ENCODE measurements around the gene SCOC.
"Not testable (repeated sequence)": the region's sequence is repeated elsewhere in the genome, so short reads cannot be mapped to it uniquely, and the experiment has no call there.

SCOC gene

DNA sequence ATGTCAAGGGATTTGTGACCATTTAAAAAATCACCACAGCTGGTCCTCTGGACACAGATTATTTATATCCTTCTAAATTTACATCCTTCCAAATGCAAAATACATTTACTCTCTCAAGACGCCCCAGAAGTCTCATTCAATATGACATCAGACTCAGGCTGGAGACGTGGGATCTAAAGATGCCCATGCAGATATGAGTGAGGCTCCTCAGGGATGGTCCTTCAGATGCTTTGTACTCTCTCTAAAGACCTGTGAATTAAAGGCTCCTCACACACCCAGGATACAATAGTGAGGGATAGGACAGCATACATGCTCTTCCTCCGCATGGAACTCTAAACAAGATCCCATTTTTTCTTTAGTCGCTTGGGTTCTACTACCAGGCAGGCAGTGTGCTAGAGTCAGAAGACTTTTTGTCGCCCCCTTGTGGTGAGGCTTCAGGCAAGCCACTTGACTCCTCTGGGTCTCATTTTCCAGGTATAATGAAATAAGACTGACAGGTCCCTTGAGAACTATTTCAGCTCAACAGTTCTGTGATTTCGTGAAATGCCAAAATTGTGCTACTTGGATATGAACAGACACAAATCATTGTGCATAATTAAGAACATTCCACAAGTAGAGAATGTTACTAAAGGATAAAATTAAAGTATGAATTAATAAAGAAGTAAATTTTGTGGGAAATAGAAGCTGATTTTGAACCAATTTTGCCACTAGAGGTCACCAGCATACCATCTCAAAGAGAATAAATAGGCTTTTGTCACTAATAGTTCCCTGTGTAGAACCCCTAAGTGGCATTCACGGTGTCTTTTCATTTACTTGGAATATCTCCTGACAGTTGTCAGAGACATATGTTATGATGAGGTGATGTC, 13.7 kb upstream of the SCOC start:
- DNase-seq (ENCODE audit: extremely low read depth in 1 of 2, low read depth in 1 of 2) = peak; percentile 21 to 63

GRCh38 chr4:140361099-140361498, 12.3 kb upstream of the SCOC start:
- DNase-seq (ENCODE audit: extremely low read depth in 1 of 2, low read depth in 1 of 2) = no peak

DNA sequence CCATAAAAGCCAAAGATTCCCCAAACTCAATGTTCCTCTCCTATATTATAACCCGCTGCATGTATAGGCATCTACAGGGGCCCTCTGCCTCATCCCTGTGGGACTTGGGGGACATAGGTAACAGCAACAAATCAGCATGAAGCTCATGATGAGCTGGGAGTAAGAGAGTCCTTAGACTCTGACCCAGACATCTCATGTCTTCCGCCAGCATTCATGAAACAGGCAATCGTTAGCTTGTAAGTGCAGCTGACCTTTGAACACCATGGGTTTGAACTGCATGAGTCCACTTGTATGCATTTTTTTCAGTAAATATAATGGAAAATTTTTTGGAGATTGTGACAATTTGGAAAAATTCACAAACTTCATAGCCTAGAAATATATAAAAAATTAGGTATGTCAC, 10.4 kb upstream of the SCOC start:
- no peak for DNase-seq (ENCODE audit: extremely low read depth in 1 of 2, low read depth in 1 of 2)

- DNase-seq (ENCODE audit: extremely low read depth in 1 of 2, low read depth in 1 of 2) = no peak
These were observed 9.9 kb upstream of the SCOC start for GRCh38 chr4:140363558-140363957.

DNA sequence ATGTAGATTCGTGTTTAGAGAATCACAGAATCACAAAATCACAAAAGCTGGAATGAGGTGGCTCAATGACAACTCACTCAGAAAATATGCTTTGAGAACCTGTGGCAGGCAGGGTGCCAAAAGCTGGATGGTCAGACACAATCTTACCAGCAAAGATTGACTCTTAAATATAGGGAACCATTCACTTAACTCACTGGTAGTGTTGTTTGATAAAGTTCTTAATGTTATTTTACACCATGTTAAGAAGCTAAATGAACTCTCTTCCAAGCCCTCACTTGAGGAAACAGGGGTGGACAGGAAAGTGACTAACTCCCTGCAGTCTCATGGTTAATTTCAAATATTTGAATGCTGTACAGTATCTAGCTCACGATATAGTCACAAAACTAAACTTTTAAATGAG, 5.7 kb upstream of the SCOC start:
- DNase-seq (ENCODE audit: extremely low read depth in 1 of 2, low read depth in 1 of 2) = no peak

DNA sequence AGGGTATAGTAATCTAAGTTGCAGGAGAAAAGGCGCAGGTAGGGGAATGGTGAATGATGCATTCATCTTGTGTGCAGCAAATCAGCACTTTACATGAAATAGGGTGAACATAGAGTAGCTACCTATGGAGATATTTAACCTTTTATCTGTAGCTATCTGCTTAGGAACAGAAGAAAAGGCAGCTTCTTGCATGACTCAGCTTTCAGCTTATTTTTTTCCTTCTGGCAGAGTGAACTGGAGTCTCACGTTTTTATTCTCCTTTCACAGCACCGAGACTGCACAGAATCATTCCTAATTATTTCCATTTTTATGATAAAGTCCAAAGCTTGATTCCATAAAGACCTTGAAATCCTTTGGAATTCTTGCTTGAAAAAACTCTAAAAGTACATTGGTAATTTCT, 4.8 kb upstream of the SCOC start:
- DNase-seq (ENCODE audit: extremely low read depth in 1 of 2, low read depth in 1 of 2) = no peak

- DNase-seq (ENCODE audit: extremely low read depth in 1 of 2, low read depth in 1 of 2) = peak in 1 of 2 donors; percentile 13
These were observed 607 bp upstream of the SCOC start for GRCh38 chr4:140372751-140373327.

GRCh38 chr4:140374130-140374477, 658 bp downstream of the SCOC start:
- DNase-seq (ENCODE audit: extremely low read depth in 1 of 2, low read depth in 1 of 2) = no peak

DNA sequence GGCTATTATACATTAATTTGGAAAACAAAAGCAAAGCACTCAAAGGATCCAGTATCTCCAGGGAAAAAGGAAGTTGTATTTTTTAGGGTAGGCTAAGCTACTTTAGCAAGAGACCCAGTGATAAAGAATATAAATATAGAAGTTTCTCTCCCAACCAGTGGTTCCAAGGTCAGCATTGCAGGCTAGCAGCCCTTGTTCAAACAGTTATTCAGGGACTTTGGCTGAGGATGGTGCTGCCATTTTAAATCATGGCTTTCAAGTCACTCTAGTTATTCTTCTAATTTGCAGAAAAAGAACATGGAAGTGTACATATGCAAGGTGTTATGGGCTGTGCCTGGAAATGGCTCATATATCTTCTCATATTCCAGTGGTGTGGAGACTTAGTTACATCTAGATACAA, 9.3 kb downstream of the SCOC start:
- no peak for DNase-seq (ENCODE audit: extremely low read depth in 1 of 2, low read depth in 1 of 2)

- no peak for DNase-seq (ENCODE audit: extremely low read depth in 1 of 2, low read depth in 1 of 2)
These were observed 14.6 kb downstream of the SCOC start for GRCh38 chr4:140388015-140388414.

GRCh38 chr4:140395668-140396067, 22.2 kb downstream of the SCOC start:
- DNase-seq (ENCODE audit: extremely low read depth in 1 of 2, low read depth in 1 of 2) = no peak

- DNase-seq (ENCODE audit: extremely low read depth in 1 of 2, low read depth in 1 of 2) = no peak
These were observed 26.7 kb downstream of the SCOC start for GRCh38 chr4:140400111-140400510.

GRCh38 chr4:140406292-140406691, 32.8 kb downstream of the SCOC start:
- no peak for DNase-seq (ENCODE audit: extremely low read depth in 1 of 2, low read depth in 1 of 2)

DNA sequence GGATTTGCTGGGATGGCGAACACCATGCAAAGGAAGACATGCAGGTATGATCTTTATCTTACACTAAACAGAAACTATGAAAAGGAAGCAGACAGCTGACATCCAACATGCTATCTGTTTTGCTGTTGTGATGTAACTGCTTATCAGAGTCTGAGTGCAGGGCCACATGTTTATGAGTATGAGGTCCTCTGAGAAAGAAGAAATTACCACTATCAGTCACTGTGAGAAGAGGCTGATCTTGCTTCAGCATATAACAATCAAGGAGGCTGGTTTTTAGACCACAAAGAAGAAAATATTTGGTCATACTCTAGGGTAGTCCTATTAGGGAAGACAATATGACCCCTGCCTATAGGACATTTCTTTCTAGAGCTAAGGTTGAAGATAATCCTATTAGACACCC, 35.5 kb downstream of the SCOC start:
- no peak for DNase-seq (ENCODE audit: extremely low read depth in 1 of 2, low read depth in 1 of 2)

GRCh38 chr4:140413130-140413969, 39.9 kb downstream of the SCOC start:
- not testable (repeated sequence) for DNase-seq (ENCODE audit: extremely low read depth in 1 of 2, low read depth in 1 of 2)

DNA sequence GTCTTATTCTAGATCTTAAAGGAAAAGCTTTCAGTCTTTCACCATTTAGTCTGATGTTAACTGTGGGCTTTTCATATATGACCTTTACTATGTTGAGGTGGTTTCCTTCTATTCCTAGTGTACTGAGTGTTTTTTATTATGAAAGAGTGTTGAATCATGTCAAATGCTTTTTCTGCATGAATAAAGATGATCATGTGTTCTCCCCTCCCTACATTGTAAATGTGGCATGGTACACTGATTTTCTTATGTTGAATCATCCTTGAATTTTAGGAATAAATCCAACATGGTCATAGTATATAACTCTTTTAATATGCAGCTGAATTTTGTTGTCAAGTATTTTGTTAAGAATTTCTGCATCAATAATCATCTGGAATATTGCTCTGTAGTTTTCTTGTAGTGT, 49.7 kb downstream of the SCOC start:
- no peak for DNase-seq (ENCODE audit: extremely low read depth in 1 of 2, low read depth in 1 of 2)

- no peak for DNase-seq (ENCODE audit: extremely low read depth in 1 of 2, low read depth in 1 of 2)
These were observed 53.2 kb downstream of the SCOC start for GRCh38 chr4:140426610-140427105.

DNA sequence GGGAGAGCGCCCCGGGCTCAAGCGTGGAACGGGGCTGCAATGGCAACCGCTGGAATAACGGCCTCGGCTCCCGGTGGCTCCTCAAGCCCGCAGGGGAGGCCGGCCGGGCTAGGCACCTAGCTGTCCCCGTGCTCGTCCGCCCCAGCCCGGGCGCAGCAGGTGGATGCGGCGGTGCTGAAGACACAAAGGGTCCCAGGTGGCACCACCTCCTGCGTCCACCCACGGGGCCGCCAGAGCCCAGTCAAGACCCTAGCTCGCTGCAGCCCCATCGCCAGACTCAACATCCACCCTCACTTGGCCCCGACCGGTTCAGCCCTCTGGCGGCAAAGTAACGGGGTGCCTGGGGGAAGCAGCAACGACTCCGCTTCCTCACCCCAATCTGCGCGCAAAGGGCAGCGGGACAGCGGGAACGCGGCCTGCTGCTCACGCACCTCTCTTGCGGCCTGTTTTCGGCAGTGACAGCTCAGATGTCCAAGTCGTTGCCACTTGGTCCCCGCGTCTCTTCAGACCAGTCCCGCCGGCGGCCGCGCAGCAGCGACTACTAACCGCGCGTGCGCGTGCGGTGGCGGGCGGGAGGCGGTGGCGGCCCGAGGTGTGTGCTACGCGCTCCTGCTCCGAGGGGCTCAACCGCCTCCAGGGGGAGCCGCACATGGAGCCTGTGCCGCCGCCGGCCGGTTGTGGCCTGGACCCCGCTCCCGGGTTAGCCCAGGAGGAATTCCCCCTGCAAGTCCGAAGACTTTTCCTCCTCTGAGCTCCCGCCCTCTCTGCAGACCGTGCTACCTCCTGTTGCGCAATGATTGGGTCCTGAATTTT, 53.9 kb downstream of the SCOC start, which contains the start of gene CLGN:
Gene CLGN, minus strand, starts transcription at position 543 of the 813 bp plus-strand sequence. CDS start 14,570 bp downstream, outside the sequence.
- DNase-seq (ENCODE audit: extremely low read depth in 1 of 2, low read depth in 1 of 2) = peak; percentile 26 to 38

GRCh38 chr4:140427919-140428471, 54.5 kb downstream of the SCOC start:
- DNase-seq (ENCODE audit: extremely low read depth in 1 of 2, low read depth in 1 of 2) = no peak
